Measurements from ENCODE around the gene KRI1. TPM values are rescaled to one million over a fixed set of nuclear protein-coding genes. Genes with fewer than 3 reads are reported as not detected.
"Not testable (repeated sequence)": the region's sequence is repeated elsewhere in the genome, so short reads cannot be mapped to it uniquely, and the experiment has no call there.

Gene KRI1
- total RNA-seq, 2 donors from 2014 or later = 45.2 to 47.7 TPM

DNA sequence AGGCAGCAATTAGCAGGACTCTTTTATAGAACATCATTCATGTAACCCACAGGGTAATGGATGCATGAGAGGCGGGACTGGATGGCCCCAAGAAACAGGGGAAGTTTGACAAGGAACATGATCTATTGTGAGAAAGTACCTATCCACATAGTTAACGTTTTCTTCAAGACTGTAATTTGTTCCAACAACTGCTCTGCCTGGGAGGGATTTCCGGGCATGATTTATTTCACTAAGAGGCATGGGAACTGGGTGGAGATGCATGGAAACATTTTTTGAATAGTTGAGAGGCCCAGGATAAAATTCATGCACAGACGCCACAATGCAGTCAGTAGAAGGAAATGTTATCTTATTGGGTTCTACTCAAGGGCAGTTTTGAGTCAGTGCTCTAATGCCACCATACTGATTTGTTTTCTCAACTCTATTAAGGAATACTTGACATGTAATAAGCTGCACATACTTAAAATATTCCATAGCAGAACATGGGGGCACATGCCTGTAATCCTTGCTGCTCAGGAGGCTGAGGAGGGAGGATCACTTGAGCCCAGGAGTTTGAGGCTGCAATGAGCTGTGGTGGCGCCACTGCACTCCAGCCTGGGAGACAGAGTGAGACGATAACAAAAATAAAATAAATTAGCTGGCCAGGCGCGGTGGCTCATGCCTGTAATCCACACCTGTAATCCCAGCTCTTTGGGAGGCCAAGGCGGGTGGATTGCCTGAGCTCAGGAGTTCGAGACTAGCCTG is 32.0 kb downstream of the KRI1 start:
- WGBS, 2 experiments (ENCODE audit: insufficient coverage in 1 of 2, insufficient read length in 1 of 2) = 88% methylated on average over 9 to 10 of the region's 10 CpGs
- no peak overlapping the region for H3K9ac ChIP-seq (ENCODE audit: extremely low read depth, low read length, poor library complexity, severe bottlenecking)
- no peaks in the 10 kb centered on the region for H3K36me3 ChIP-seq (ENCODE audit: control insufficient read depth, insufficient read depth, low read length)
- Mint-ChIP-seq H3K4me3 (no peak overlapping the region), H3K4me1 (no peaks in the 10 kb centered on the region), H3K27me3 (ENCODE audit: insufficient read depth) (peaks cover 15% of the 10 kb centered on the region), H3K27ac (no peak overlapping the region), H3K9me3 (no peaks in the 10 kb centered on the region), H3K36me3 (ENCODE audit: low read depth) (no peaks in the 10 kb centered on the region)
- TF ChIP-seq, protein P1, sequence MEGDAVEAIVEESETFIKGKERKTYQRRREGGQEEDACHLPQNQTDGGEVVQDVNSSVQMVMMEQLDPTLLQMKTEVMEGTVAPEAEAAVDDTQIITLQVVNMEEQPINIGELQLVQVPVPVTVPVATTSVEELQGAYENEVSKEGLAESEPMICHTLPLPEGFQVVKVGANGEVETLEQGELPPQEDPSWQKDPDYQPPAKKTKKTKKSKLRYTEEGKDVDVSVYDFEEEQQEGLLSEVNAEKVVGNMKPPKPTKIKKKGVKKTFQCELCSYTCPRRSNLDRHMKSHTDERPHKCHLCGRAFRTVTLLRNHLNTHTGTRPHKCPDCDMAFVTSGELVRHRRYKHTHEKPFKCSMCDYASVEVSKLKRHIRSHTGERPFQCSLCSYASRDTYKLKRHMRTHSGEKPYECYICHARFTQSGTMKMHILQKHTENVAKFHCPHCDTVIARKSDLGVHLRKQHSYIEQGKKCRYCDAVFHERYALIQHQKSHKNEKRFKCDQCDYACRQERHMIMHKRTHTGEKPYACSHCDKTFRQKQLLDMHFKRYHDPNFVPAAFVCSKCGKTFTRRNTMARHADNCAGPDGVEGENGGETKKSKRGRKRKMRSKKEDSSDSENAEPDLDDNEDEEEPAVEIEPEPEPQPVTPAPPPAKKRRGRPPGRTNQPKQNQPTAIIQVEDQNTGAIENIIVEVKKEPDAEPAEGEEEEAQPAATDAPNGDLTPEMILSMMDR (conservative IDR thresholded peaks at IDR 0.05) = no peak
- H3K4me3 ChIP-seq (ENCODE audit: low read length) = no peak overlapping the region
- peaks cover 5% of the 10 kb centered on the region for H3K9me3 ChIP-seq (ENCODE audit: control insufficient read depth, low read length)
- no peaks in the 10 kb centered on the region for H3K27me3 ChIP-seq (ENCODE audit: control insufficient read depth, insufficient read depth, low read length, poor library complexity, severe bottlenecking)
- no peak overlapping the region for H3K27ac ChIP-seq (ENCODE audit: low read depth, low read length)
- no peaks in the 10 kb centered on the region for H3K4me1 ChIP-seq (ENCODE audit: control insufficient read depth, insufficient read depth, low read length)
- DNase-seq = no peak

DNA sequence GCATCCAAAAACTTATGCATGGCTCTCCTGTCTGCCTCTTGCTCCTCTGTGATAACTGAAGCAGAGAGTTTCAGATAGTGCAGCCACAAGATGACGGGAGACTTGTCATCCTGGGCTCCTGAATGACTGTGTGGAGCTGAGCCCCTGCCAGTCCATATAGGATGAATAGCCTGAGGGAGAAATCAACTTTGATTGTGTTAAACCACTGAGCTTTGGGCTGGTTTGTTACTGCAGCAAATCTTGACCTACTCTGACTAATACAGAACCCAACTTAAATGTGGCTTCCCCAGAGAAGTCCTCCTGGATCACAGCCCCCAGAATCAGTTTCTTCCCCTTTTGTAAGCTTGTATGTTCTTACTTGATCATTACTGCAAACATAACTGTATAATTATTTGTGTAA is 33.4 kb downstream of the KRI1 start:
- Histone ChIP-seq H3K4me1 (ENCODE audit: control insufficient read depth, insufficient read depth, low read length) (no peaks in the 10 kb centered on the region), H3K4me3 (ENCODE audit: low read length) (no peak overlapping the region), H3K27ac (ENCODE audit: low read depth, low read length) (no peak overlapping the region), H3K36me3 (ENCODE audit: control insufficient read depth, insufficient read depth, low read length) (no peaks in the 10 kb centered on the region), H3K27me3 (ENCODE audit: control insufficient read depth, insufficient read depth, low read length, poor library complexity, severe bottlenecking) (no peaks in the 10 kb centered on the region), H3K9ac (ENCODE audit: extremely low read depth, low read length, poor library complexity, severe bottlenecking) (no peak overlapping the region), H3K9me3 (ENCODE audit: control insufficient read depth, low read length) (peaks cover 5% of the 10 kb centered on the region)
- Mint-ChIP-seq H3K27me3 (ENCODE audit: insufficient read depth) (peaks cover 9% of the 10 kb centered on the region), H3K9me3 (no peaks in the 10 kb centered on the region), H3K4me3 (no peak overlapping the region), H3K27ac (no peak overlapping the region), H3K4me1 (no peaks in the 10 kb centered on the region), H3K36me3 (ENCODE audit: low read depth) (no peaks in the 10 kb centered on the region)
- TF ChIP-seq, protein P1 (conservative IDR thresholded peaks at IDR 0.05) = no peak
- no peak for DNase-seq
- 78 to 90% methylated on average over 1 of the region's 1 CpG for WGBS, 2 experiments (ENCODE audit: insufficient coverage in 1 of 2, insufficient read length in 1 of 2)

DNA sequence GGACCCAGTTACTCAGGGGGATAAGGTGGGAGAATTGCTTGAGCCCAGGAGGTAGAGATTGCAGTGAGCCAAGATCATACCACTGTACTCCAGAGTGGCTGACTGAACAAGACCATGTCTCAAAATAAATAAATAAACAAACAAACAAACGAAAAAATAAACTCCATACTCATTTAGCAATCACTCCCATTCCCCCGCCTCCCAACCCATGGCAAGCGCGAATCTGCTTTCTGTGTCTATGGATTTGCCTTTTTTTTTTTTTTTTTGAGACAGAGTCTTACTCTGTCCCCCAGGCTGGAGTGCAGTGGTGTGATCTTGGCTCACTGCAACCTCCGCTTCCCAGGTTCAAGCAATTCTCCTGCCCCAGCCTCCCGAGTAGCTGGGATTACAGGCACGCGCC is 38.9 kb downstream of the KRI1 start:
- H3K4me3 Mint-ChIP-seq; H3K4me1 ChIP-seq (ENCODE audit: control insufficient read depth, insufficient read depth, low read length); H3K27me3 ChIP-seq (ENCODE audit: control insufficient read depth, insufficient read depth, low read length, poor library complexity, severe bottlenecking); H3K4me1 Mint-ChIP-seq; H3K4me3 ChIP-seq (ENCODE audit: low read length); H3K27ac ChIP-seq (ENCODE audit: low read depth, low read length); H3K36me3 ChIP-seq (ENCODE audit: control insufficient read depth, insufficient read depth, low read length); H3K9ac ChIP-seq (ENCODE audit: extremely low read depth, low read length, poor library complexity, severe bottlenecking); H3K36me3 Mint-ChIP-seq (ENCODE audit: low read depth); H3K9me3 Mint-ChIP-seq; DNase-seq; H3K27me3 Mint-ChIP-seq (ENCODE audit: insufficient read depth); H3K27ac Mint-ChIP-seq; H3K9me3 ChIP-seq (ENCODE audit: control insufficient read depth, low read length): not testable (repeated sequence)
- WGBS, 2 experiments (ENCODE audit: insufficient coverage in 1 of 2, insufficient read length in 1 of 2) = 94% methylated on average over 8 of the region's 8 CpGs; no CpG with 5 or more reads in 1 of the 2 experiments

DNA sequence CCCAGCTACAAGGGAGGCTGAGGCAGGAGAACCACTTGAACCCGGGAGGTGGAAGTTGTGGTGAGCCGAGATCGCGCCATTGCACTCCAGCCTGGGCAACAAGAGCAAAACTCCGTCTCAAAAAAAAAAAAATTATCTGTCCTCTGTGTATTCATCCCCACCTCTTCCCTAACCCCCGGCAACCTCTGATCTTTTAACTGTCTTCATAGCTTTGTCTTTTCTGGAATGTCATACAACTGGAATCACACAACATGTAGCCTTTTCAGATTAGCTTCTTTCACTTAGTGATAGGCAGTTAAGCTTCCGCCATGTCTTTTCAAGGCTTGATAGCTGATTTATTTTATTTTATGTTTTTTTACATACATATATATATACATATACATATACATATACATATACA is 40.2 kb downstream of the KRI1 start:
- no peaks in the 10 kb centered on the region for H3K4me1 Mint-ChIP-seq
- 88 to 97% methylated on average over 6 of the region's 7 CpGs for WGBS, 2 experiments (ENCODE audit: insufficient coverage in 1 of 2, insufficient read length in 1 of 2)
- TF ChIP-seq, protein P1 (conservative IDR thresholded peaks at IDR 0.05) = no peak
- no peak overlapping the region for H3K4me3 Mint-ChIP-seq
- Histone ChIP-seq H3K27me3 (ENCODE audit: control insufficient read depth, insufficient read depth, low read length, poor library complexity, severe bottlenecking) (no peaks in the 10 kb centered on the region), H3K9ac (ENCODE audit: extremely low read depth, low read length, poor library complexity, severe bottlenecking) (no peak overlapping the region), H3K36me3 (ENCODE audit: control insufficient read depth, insufficient read depth, low read length) (no peaks in the 10 kb centered on the region), H3K4me3 (ENCODE audit: low read length) (no peak overlapping the region), H3K9me3 (ENCODE audit: control insufficient read depth, low read length) (no peaks in the 10 kb centered on the region), H3K27ac (ENCODE audit: low read depth, low read length) (no peak overlapping the region), H3K4me1 (ENCODE audit: control insufficient read depth, insufficient read depth, low read length) (no peaks in the 10 kb centered on the region)
- no peak overlapping the region for H3K27ac Mint-ChIP-seq
- H3K36me3 Mint-ChIP-seq (ENCODE audit: low read depth) = no peaks in the 10 kb centered on the region
- DNase-seq = no peak
- H3K27me3 Mint-ChIP-seq (ENCODE audit: insufficient read depth) = peaks cover 5% of the 10 kb centered on the region
- H3K9me3 Mint-ChIP-seq = no peaks in the 10 kb centered on the region
